Spleen (tissue), 7 donors: ENCODE measurements around the gene TNPO2.

Experiments
- POLR2A ChIP-seq, 3 donors: fragments of 450-650 bp; IDR thresholded peaks; one replicate each; pipeline ENCODE4 v1.5.1; 2017; ENCODE audit warnings: antibody characterized with exemption in 3 of 3, mild to moderate bottlenecking in 1 of 3
- POLR2AphosphoS5 ChIP-seq, 3 donors: sonication (generic); formaldehyde crosslinking; IDR thresholded peaks; one replicate each; pipeline ENCODE4 v1.5.1; 2017; ENCODE audit warnings: antibody characterized with exemption in 3 of 3
- TF ChIP-seq, protein P1 (sequence below), 11 experiments: fragments of 200-600 bp in 7 of 11; fragments of 450-650 bp in 4 of 11; sonication (generic) in 4 of 11; IDR thresholded peaks in 8 of 11; conservative IDR thresholded peaks in 3 of 11; 1 replicate in 7 of 11; 2 replicates in 4 of 11; pipeline versions ENCODE4 v1.4.0 to v1.8.0; 2016 to 2021; ENCODE audit warnings: antibody characterized with exemption in 11 of 11, inconsistent platforms in 4 of 11, mild to moderate bottlenecking in 1 of 11
- donor health status: DM: no; HTN: no; CAD: no; lungs with moderate emphysema.
- donor health status: DM: no; HTN: no; CAD: no.
- donor health status: DM: no; HTN: no; CAD: no.

DNA sequence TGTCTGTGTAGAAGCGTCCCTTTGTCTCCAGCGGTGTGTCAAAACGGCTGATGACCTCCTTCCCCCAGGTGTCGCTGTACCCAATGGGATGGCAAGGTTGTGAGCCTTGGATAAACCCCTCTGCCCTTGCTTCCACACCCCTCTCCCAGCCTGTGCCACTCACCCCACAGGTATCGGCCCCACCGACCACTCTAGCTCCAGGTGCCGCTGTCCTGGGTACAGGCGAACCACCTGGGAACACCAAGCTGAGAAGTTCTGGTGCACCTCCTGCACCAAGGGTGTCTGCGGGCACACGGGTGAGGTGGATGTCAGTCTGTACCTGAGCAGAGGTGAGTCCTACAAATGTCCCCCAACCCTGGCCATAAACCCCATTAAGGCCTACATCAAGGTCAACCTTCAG, 73.8 kb downstream of the TNPO2 start:
- TF ChIP-seq, protein P1, sequence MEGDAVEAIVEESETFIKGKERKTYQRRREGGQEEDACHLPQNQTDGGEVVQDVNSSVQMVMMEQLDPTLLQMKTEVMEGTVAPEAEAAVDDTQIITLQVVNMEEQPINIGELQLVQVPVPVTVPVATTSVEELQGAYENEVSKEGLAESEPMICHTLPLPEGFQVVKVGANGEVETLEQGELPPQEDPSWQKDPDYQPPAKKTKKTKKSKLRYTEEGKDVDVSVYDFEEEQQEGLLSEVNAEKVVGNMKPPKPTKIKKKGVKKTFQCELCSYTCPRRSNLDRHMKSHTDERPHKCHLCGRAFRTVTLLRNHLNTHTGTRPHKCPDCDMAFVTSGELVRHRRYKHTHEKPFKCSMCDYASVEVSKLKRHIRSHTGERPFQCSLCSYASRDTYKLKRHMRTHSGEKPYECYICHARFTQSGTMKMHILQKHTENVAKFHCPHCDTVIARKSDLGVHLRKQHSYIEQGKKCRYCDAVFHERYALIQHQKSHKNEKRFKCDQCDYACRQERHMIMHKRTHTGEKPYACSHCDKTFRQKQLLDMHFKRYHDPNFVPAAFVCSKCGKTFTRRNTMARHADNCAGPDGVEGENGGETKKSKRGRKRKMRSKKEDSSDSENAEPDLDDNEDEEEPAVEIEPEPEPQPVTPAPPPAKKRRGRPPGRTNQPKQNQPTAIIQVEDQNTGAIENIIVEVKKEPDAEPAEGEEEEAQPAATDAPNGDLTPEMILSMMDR (IDR thresholded peaks at IDR 0.05 in 8 of 11, conservative IDR thresholded peaks at IDR 0.05 in 3 of 11) = no peak
- TF ChIP-seq POLR2AphosphoS5 (IDR thresholded peaks at IDR 0.05) = no peak
- TF ChIP-seq POLR2A (IDR thresholded peaks at IDR 0.05) = no peak
